GM18502 (cell line): ENCODE results near the gene GGTA1.
"Not testable (repeated sequence)": the region's sequence is repeated elsewhere in the genome, so short reads cannot be mapped to it uniquely, and the experiment has no call there.

Experiments
- ATAC-seq: cut with Tn5 transposase; IDR thresholded peaks from one replicate; pipeline ENCODE4 v1.9.1; 2021; ENCODE audit warnings: mild to moderate bottlenecking; ENCODE audit not compliant: unreplicated experiment, poor library complexity

GGTA1 gene

GRCh38 chr9:121499427-121500164 is at the start of gene GGTA1:
Gene GGTA1, minus strand, starts transcription at chr9:121499844. Its CDS starts 31,922 bp downstream, at chr9:121467922.
- ATAC-seq = no peak

DNA sequence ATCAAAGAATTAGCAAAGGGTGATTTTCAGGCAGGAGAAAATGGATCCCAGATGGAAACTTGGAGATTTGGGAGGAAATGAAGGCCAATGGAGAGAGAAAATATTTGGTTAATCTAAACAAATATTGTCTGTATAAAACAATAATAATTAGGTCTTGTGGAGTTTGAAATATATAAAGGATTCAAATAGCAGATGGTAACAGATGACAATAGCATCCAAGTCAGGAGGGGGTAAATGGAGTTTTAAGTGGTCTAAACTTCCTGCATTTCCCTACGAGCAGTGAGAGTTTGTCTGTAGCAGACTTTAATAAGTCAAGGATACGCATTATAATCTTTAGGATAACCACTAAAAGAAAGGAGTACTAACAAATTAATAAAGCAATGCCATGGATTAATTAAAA is 49.0 kb upstream of the GGTA1 start:
- ATAC-seq = no peak

GRCh38 chr9:121545875-121546423 is 46.3 kb upstream of the GGTA1 start:
- ATAC-seq = peak; percentile 93

DNA sequence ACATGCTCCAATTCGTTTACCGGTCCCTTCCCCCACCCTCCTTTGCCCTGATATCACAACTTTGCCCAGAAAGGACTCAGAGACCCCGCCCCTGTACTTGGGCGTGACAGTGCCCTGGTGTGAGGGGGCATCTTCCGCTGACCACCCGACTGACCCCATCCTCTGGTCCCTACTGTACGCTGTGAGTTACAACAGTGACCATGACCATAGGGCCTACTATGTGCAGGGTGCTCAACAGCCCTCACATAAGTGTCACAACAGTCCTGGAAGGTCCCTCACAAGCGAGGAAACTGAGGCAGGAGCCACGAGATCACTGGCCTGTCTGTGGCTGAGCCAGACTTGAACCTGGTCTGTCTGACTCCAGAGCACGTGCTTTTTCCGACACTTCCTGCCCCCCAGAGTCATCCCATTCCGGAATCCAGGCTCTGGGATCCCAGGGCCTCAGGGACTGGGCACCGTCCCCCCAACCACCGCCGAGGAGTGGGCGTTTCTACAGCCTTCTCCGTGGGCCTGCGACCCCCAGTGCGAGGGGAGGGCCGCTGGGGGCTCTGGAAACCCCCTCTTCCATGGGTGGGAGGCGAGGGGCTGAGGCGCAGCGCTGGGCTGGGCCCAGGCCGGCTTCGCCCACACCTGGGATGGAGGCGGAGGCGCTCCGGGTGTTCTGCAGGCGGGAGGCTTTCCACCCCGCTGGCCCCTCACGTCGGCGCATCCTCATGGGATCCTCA is 45.7 kb upstream of the GGTA1 start:
- ATAC-seq = no peak

DNA sequence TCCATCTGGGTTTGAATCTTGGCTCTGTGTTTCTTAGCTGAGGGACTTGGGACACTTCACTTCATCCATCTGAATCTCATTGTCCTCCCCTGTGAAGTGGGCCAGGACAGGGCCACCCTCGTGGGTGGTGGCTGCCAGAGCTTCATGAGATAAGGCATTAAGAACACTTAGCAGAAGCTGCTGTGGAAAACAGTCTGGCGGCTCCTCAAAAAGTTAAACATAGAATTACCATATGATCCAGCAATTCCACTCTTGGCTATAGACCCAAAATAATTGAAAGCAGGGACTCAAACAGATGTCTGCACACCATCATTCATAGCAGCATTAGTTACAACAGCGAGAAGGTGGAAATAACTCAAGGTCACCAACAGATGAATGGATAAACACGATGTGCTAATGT is 42.4 kb upstream of the GGTA1 start:
- no peak for ATAC-seq

DNA sequence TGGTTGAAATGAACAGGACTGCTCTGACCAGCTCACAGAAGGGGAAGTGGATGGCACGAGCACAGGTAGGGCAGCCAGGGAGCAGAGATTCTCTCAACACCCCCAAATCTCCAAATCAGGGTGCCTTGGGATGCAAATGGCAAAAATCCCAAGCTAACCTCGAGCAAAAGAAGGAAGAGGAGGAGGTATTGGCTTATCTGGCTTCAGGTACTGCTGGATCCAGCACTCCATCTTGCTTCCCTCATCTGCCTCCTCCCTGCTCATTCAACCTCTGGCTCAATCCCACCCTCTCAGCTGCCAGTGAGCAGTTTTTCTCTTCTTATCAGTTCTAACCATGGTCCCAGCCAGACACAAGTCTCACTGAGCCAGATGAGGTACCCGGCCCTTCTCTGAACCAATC is 41.6 kb upstream of the GGTA1 start:
- no peak for ATAC-seq

- ATAC-seq = no peak
Observed at GRCh38 chr9:121538221-121538620, 38.6 kb upstream of the GGTA1 start.

DNA sequence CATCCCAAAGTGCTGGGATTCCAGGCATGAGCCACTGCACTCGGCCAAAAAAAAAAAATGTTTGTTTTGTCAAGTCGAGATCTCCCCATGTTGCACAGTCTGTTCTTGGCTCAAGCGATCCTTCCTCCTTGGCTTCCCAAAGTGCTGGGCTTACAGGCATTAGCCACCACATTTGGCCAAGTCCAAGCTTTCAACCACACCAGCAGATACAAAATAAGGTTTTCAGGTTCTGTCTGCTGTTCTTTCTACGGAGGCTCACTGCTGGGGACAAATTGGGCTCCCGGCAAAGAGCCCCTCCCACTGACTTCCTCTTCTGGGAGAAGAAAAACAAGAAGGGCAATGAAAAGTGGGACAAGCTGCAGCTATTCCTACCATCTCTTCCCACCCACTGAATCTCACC is 37.6 kb upstream of the GGTA1 start:
- no peak for ATAC-seq

- no peak for ATAC-seq
Observed at GRCh38 chr9:121532881-121533280, 33.2 kb upstream of the GGTA1 start.

- no peak for ATAC-seq
Observed at GRCh38 chr9:121529237-121529987, 29.8 kb upstream of the GGTA1 start.

GRCh38 chr9:121528642-121529041 is 29.0 kb upstream of the GGTA1 start:
- no peak for ATAC-seq

DNA sequence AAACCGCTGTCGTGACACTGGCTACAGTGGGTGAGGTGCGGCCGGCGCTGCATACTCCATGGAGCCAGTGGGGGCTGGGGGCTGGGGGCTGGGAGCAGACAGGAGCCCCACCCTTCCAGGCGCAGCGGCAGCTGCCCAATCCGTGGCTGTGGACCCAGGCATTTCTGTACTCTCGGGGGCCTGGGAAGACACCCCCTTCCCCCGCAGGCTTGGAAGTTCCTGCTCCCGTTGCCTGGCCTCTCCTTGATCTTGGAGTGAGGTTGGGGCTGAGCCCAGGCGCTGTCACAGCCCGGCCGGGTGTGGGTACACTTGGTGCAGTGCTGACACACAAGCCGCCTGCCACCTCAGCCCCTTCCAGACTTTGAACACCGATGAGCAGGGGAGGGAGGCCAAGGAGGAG is 27.7 kb upstream of the GGTA1 start:
- no peak for ATAC-seq

DNA sequence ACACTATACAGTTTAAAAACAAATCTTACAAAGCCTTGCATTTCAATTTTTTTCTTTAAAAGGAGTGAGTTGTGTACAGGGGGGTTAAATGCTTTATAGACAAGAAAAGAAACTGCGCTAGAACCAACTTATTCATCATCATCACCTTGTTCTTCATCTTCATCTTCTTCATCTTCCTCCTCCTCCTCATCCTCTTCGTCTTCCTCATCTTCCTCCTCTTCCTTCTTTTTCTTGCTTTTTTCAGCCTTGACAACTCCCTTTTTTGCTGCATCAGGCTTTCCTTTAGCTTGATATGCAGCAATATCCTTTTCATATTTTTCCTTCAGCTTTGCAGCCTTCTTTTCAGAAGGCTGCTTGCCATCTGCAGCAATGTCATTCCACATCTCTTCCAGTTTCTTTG is 20.0 kb upstream of the GGTA1 start:
- not testable (repeated sequence) for ATAC-seq

GRCh38 chr9:121518634-121519033 is 19.0 kb upstream of the GGTA1 start:
- no peak for ATAC-seq

GRCh38 chr9:121513166-121513565 is 13.5 kb upstream of the GGTA1 start:
- not testable (repeated sequence) for ATAC-seq

DNA sequence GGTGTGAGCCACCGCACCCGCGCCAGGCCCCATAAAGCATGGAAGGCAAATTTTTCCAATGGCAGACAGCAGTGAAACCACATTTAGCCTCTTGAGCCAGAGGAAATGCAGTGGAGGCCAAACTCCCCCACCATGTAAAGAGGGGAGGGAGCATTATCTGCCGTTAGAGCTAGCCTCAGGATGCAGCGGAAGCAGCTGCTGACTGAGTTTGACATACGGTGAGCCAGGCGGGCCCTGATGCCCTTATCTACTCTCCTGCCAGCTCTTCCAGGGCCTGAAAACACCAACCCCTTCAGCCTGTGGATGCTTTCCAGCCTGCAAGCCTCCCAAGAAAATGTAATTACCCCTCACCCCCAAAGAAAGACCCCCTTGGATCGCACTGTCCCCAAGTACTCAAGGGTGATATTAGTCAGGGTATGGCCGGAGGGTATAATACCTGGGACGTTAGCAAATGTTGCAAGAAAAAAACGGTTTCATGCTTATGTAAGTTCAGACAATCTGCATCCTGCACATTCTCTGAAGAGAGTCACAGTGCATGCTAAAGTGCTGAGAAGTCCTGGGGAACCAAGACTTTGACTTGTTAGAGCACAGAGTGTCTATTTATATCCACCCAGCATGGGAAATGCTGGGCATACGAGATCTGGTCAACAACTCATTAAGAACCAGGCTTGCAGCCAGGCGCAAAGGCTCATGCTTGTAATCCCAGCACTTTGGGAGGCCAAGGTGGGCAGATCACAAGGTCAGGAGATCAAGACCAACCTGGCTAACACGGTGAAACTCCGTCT is 11.3 kb upstream of the GGTA1 start:
- ATAC-seq = no peak

DNA sequence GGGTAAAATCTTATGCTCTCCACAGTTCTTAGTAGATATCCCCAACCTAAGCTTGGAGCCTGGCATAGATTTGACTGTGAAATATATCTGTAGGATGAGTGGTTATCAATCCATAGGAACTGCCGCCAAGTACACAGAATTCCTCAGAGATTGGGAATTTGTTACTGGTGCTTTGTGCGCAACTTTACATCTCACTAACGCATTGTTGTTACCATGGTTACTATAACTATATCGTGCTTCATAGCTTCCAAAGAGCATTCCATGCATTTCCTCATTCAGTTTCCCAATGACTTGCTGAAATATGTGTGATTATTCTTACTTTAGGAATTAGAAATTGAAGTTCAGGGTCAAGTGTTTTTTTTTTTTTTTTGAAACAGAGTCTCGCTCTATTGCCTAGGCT is 9.5 kb upstream of the GGTA1 start:
- no peak for ATAC-seq

DNA sequence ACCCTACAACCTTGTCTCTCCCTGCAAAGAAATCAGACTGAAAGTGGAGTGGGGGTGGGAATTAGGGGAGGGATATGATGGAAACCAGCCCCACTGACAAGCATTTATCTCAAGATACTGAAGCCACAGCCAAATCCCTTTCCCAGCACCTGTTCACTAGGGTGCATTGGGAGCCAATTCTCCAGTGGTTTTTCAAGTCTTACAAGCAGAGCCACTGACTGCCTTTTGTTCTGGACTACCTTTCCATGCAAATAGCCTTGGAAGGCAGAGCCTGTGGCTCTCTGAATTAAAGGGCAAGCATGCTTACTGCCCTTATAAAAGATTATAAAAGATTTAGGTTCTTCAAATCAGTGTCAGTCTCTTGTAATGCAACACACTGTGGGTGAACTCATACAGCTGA is 8.8 kb upstream of the GGTA1 start:
- no peak for ATAC-seq

GRCh38 chr9:121505903-121506735 is 6.5 kb upstream of the GGTA1 start:
- ATAC-seq = no peak
